ENCODE data around the gene ZNF521.

The ZNF521 gene

GRCh38 chr18:25077944-25078723 is 273.8 kb downstream of the ZNF521 start:
- H3K4me3 Mint-ChIP-seq: no peak overlapping the region
- no peak for DNase-seq
- H3K36me3 Mint-ChIP-seq (ENCODE audit: insufficient read depth): no peaks in the 10 kb centered on the region
- H3K4me1 Mint-ChIP-seq (ENCODE audit: low read depth in 2 of 2): no peaks in the 10 kb centered on the region
- no peak overlapping the region for H3K27ac Mint-ChIP-seq
- H3K9me3 Mint-ChIP-seq: no peaks in the 10 kb centered on the region
- ATAC-seq (replicated peaks): no peak
- H3K27me3 Mint-ChIP-seq: no peaks in the 10 kb centered on the region

- no peaks in the 10 kb centered on the region for H3K4me1 Mint-ChIP-seq (ENCODE audit: low read depth in 2 of 2)
- H3K27ac Mint-ChIP-seq: no peak overlapping the region
- ATAC-seq (replicated peaks) (no peak), DNase-seq (no peak)
- H3K4me3 Mint-ChIP-seq: no peak overlapping the region
- no peaks in the 10 kb centered on the region for H3K9me3 Mint-ChIP-seq
- no peaks in the 10 kb centered on the region for H3K27me3 Mint-ChIP-seq
- no peaks in the 10 kb centered on the region for H3K36me3 Mint-ChIP-seq (ENCODE audit: insufficient read depth)
Measured at GRCh38 chr18:25077038-25077943, 274.7 kb downstream of the ZNF521 start.

DNA sequence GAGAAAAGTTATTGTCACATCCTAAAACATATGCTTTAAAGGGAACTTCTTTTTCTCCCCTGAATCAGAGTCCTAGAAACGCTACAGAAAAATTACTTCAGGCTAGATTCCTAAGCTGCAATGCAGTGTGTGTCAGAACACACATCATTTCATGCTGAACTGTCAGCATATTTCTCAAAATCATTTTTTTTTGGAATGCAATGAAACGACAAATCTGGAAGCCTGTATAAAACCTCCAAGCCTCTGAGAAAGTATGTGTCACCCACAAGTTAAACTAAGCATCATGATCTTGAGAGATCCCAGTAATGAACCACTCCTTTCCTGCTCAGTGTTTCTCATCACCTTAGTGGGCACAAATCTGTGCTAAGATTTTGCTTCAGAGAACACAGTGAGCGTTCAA is 276.2 kb downstream of the ZNF521 start:
- ATAC-seq (replicated peaks) (no peak), DNase-seq (no peak)
- H3K9me3 Mint-ChIP-seq: no peaks in the 10 kb centered on the region
- H3K27ac Mint-ChIP-seq: no peak overlapping the region
- no peaks in the 10 kb centered on the region for H3K36me3 Mint-ChIP-seq (ENCODE audit: insufficient read depth)
- H3K4me3 Mint-ChIP-seq: no peak overlapping the region
- no peaks in the 10 kb centered on the region for H3K4me1 Mint-ChIP-seq (ENCODE audit: low read depth in 2 of 2)
- no peaks in the 10 kb centered on the region for H3K27me3 Mint-ChIP-seq

DNA sequence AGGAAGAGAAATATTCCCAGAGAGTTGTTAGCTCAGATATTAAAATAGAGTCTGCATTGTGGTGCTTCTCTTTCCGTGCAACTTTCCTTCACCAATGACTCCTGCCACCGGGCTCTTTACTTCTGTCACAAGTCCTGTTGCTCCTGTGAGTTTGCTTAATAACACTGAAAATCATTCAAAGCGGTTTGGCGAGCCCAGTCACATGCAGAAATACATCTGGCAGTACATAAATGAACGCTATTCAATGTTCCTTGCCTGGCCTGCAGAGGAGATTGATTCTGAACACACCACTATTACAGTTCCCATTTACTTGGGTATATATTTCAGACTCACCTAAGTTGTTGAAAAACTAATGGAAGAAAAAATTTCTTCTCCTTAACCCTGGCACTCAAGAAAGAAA is 276.6 kb downstream of the ZNF521 start:
- Mint-ChIP-seq H3K4me3 (no peak overlapping the region), H3K27ac (no peak overlapping the region), H3K4me1 (ENCODE audit: low read depth in 2 of 2) (no peaks in the 10 kb centered on the region), H3K36me3 (ENCODE audit: insufficient read depth) (no peaks in the 10 kb centered on the region), H3K27me3 (no peaks in the 10 kb centered on the region), H3K9me3 (no peaks in the 10 kb centered on the region)
- ATAC-seq (replicated peaks): no peak
- no peak for DNase-seq

DNA sequence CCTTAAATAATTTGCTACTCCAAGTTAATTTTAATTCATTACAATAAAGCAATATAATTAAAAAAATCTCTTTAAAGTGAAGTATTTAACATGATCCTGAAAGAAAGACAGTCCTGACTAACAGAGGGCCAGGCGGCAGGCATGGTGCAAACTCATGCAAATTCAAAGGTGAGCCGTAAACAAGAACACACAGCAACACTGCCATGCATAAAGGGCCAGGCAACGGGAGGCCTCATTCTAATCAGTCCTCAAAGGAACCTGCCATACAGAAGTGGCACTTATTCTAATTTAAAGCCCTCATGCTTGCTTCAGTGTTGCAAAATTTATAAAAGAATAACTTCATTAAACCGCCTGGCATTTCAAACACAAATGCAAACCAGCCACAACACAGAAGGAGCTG is 277.0 kb downstream of the ZNF521 start:
- Mint-ChIP-seq H3K36me3 (ENCODE audit: insufficient read depth) (no peaks in the 10 kb centered on the region), H3K9me3 (no peaks in the 10 kb centered on the region), H3K4me1 (ENCODE audit: low read depth in 2 of 2) (no peaks in the 10 kb centered on the region), H3K27me3 (no peaks in the 10 kb centered on the region), H3K4me3 (no peak overlapping the region), H3K27ac (no peak overlapping the region)
- no peak for ATAC-seq (replicated peaks)
- no peak for DNase-seq

DNA sequence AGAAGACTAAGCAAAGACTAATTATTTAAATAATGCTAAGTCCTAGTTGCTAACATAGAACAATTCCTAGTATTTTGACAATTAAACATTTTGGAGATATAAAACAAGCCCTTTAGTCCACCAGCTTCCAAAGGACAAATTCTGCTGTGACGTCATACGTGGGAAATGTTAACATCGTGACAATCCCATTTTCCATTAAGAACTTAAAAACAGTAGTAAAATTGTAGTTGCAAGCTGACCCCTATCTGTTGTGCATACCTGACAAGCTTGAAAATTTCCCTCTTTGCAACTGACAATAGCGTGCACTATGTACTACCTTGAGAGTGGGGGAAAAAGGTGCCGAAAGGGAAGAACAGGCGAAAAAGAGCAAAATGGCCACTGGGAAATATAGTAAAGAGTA is 279.8 kb downstream of the ZNF521 start:
- DNase-seq (no peak), ATAC-seq (replicated peaks) (no peak)
- no peaks in the 10 kb centered on the region for H3K36me3 Mint-ChIP-seq (ENCODE audit: insufficient read depth)
- H3K27me3 Mint-ChIP-seq: no peaks in the 10 kb centered on the region
- no peak overlapping the region for H3K4me3 Mint-ChIP-seq
- no peaks in the 10 kb centered on the region for H3K9me3 Mint-ChIP-seq
- H3K4me1 Mint-ChIP-seq (ENCODE audit: low read depth in 2 of 2): no peaks in the 10 kb centered on the region
- no peak overlapping the region for H3K27ac Mint-ChIP-seq

DNA sequence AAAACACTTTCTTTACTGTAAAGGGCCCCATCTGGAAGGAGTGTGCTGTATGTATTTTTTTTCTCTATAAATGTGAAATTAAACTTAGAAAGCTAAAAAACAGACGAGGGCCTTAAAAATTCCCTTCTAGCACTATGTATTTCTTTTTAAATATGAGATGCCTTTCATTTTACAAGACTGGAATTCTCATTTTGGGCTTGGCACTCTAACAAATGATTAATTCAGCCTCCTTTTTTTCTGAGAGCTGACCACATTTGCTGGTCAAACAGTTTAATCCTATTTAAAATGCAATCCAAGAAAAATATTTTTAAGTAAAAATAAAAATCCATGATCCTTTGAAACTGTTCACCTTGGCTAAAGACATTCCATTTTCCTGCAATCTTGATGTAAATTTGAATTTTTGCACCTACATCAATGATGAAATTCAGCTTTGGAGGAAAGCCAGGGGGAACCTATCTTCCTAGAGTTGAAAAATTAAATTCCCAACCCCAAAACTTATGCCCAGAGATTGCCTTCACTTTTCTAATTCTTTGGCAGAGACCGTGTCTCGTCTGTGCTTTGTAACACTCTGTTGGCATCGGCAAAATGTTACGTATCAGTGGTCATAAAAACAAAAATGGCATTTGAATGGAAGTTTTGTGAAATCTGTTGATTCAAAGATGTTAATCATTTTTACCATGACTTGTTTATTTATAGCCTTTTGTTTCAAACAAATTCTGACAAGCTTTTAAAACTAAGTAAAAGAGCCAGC is 284.5 kb downstream of the ZNF521 start:
- Mint-ChIP-seq H3K36me3 (ENCODE audit: insufficient read depth) (no peaks in the 10 kb centered on the region), H3K9me3 (peaks cover 5 to 7% of the 10 kb centered on the region in 2 donors), H3K27me3 (no peaks in the 10 kb centered on the region), H3K4me3 (no peak overlapping the region), H3K27ac (no peak overlapping the region), H3K4me1 (ENCODE audit: low read depth in 2 of 2) (no peaks in the 10 kb centered on the region)
- ATAC-seq (replicated peaks): no peak
- DNase-seq: no peak

- H3K27me3 Mint-ChIP-seq: no peaks in the 10 kb centered on the region
- no peaks in the 10 kb centered on the region for H3K4me1 Mint-ChIP-seq (ENCODE audit: low read depth in 2 of 2)
- DNase-seq (no peak), ATAC-seq (replicated peaks) (no peak)
- no peak overlapping the region for H3K4me3 Mint-ChIP-seq
- peaks cover 5 to 7% of the 10 kb centered on the region in 2 donors for H3K9me3 Mint-ChIP-seq
- no peaks in the 10 kb centered on the region for H3K36me3 Mint-ChIP-seq (ENCODE audit: insufficient read depth)
- H3K27ac Mint-ChIP-seq: no peak overlapping the region
Measured at GRCh38 chr18:25066516-25066915, 285.4 kb downstream of the ZNF521 start.

DNA sequence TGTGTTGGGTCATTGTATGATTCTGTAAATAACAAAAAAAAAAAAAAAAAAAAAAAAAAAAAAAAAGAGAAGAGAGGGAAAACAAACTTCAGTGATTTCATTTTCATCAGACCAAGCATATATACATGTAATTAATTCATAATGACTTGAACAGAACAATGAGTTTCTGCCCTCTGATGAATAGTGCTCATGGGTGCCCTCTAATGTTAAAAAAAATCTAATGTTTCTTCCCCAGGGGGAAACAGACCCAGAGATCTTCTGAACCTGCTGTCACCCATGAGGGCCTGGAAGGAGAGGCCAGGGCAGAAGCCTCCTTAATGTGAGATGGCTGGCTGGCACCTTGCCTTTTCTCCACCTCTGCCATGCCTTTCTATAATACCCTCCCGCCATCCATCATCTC is 289.2 kb downstream of the ZNF521 start:
- ATAC-seq (replicated peaks) (no peak), DNase-seq (no peak)
- no peaks in the 10 kb centered on the region for H3K36me3 Mint-ChIP-seq (ENCODE audit: insufficient read depth)
- H3K27ac Mint-ChIP-seq: no peak overlapping the region
- H3K4me1 Mint-ChIP-seq (ENCODE audit: low read depth in 2 of 2): no peaks in the 10 kb centered on the region
- no peak overlapping the region for H3K4me3 Mint-ChIP-seq
- no peaks in the 10 kb centered on the region for H3K27me3 Mint-ChIP-seq
- H3K9me3 Mint-ChIP-seq: peaks cover 5 to 7% of the 10 kb centered on the region in 2 donors

GRCh38 chr18:25061395-25061794 is 290.6 kb downstream of the ZNF521 start:
- H3K27me3 Mint-ChIP-seq: no peaks in the 10 kb centered on the region
- no peak for ATAC-seq (replicated peaks)
- no peaks in the 10 kb centered on the region for H3K36me3 Mint-ChIP-seq (ENCODE audit: insufficient read depth)
- no peak for DNase-seq
- no peak overlapping the region for H3K4me3 Mint-ChIP-seq
- no peak overlapping the region for H3K27ac Mint-ChIP-seq
- no peaks in the 10 kb centered on the region for H3K4me1 Mint-ChIP-seq (ENCODE audit: low read depth in 2 of 2)
- peaks cover 5 to 7% of the 10 kb centered on the region in 2 donors for H3K9me3 Mint-ChIP-seq

GRCh38 chr18:25058521-25058920 is 293.4 kb downstream of the ZNF521 start:
- no peaks in the 10 kb centered on the region for H3K27me3 Mint-ChIP-seq
- H3K36me3 Mint-ChIP-seq (ENCODE audit: insufficient read depth): no peaks in the 10 kb centered on the region
- no peaks in the 10 kb centered on the region for H3K4me1 Mint-ChIP-seq (ENCODE audit: low read depth in 2 of 2)
- H3K4me3 Mint-ChIP-seq: no peak overlapping the region
- ATAC-seq (replicated peaks): no peak
- no peak overlapping the region for H3K27ac Mint-ChIP-seq
- no peaks in the 10 kb centered on the region for H3K9me3 Mint-ChIP-seq
- DNase-seq: no peak

DNA sequence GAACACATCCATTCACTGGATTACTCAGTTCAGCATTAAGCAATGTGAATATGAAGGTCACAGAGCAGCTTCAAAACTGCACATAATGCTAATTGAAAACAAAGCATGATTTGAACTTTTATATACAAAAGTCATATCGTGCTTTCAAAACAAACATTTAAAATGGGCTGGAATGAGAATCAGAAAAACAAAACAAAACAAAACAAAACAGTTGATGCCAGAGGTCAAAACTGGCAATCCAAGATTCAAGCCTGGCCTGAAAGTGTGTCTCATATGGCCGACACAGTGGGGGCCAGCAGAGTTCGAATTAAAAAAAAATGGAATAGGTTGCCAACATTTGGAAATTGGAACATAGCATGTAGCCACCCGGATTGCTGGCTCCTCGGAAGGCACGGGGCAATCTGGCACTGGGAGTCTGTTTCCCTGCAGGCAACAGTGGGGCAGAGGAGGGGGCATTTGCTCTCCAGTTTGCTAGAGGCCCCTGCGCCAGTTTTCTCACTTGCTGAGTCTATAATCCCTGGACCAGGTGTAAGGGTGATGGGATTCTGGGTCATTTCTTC is 294.4 kb downstream of the ZNF521 start:
- H3K9me3 Mint-ChIP-seq: no peaks in the 10 kb centered on the region
- H3K27ac Mint-ChIP-seq: no peak overlapping the region
- no peaks in the 10 kb centered on the region for H3K27me3 Mint-ChIP-seq
- no peak for DNase-seq
- no peak for ATAC-seq (replicated peaks)
- H3K4me3 Mint-ChIP-seq: no peak overlapping the region
- no peaks in the 10 kb centered on the region for H3K4me1 Mint-ChIP-seq (ENCODE audit: low read depth in 2 of 2)
- H3K36me3 Mint-ChIP-seq (ENCODE audit: insufficient read depth): no peaks in the 10 kb centered on the region

GRCh38 chr18:25056429-25056828 is 295.5 kb downstream of the ZNF521 start:
- Mint-ChIP-seq H3K36me3 (ENCODE audit: insufficient read depth) (no peaks in the 10 kb centered on the region), H3K4me1 (ENCODE audit: low read depth in 2 of 2) (no peaks in the 10 kb centered on the region), H3K27ac (no peak overlapping the region), H3K9me3 (no peaks in the 10 kb centered on the region), H3K27me3 (no peaks in the 10 kb centered on the region), H3K4me3 (no peak overlapping the region)
- ATAC-seq (replicated peaks) (no peak), DNase-seq (no peak)
